Measurements from ENCODE around the gene BAHCC1.

DNA sequence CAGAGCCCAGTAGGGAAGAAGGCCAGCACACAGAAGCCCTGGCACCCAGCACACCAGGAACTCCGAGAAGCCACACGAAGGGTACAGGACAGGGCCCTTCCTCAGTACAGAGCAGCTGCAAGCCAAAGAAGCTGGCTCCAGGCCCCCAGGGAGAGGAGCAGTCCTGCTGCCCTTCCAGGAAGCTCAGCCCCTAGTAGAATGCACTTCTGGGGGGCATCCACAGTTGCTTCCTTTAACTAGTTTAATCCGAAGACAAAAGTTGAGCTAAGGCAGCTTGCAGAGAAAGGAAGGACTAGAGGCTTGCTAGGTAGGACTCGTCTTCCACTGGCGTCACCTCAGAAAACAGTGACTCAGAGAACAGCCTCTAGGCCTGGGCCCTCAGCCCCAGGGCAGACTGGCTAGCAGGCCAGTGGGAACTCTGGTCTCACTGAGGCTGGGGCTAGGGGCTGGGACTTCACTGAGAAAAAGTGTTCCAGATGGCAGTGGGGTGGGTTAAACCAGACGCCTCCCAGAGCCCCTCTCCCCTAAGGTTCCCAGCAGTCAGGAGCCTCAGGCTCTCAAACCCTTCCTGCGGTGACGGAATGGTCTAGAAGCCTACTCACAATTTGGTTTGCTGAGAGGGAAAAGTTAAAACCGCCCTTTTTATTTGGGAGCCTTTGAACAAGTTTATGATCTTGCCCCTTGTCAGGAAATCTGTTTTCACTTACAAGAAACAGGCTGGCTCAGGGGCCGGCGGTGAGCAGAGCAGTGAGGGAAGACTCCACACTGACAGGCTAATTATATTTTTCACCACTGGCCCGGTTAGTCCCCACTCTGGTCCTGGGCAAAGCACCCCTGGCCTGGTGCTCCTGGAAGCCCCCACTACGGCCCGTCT lies 75.9 kb downstream of the BAHCC1 start:
- no peak for TF ChIP-seq MXI1 (IDR thresholded peaks at IDR 0.05; ENCODE audit: borderline replicate concordance, low read depth, low read length)
- TF ChIP-seq FOS (IDR thresholded peaks at IDR 0.05; ENCODE audit: low read depth, low read length), result no peak
- TF ChIP-seq POLR2A (IDR thresholded peaks at IDR 0.05; ENCODE audit: low read depth, low read length), result no peak
- TF ChIP-seq, protein P1, sequence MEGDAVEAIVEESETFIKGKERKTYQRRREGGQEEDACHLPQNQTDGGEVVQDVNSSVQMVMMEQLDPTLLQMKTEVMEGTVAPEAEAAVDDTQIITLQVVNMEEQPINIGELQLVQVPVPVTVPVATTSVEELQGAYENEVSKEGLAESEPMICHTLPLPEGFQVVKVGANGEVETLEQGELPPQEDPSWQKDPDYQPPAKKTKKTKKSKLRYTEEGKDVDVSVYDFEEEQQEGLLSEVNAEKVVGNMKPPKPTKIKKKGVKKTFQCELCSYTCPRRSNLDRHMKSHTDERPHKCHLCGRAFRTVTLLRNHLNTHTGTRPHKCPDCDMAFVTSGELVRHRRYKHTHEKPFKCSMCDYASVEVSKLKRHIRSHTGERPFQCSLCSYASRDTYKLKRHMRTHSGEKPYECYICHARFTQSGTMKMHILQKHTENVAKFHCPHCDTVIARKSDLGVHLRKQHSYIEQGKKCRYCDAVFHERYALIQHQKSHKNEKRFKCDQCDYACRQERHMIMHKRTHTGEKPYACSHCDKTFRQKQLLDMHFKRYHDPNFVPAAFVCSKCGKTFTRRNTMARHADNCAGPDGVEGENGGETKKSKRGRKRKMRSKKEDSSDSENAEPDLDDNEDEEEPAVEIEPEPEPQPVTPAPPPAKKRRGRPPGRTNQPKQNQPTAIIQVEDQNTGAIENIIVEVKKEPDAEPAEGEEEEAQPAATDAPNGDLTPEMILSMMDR (conservative IDR thresholded peaks at IDR 0.05; ENCODE audit: low read depth, low read length), result no peak
- no peak for TF ChIP-seq RAD21 (IDR thresholded peaks at IDR 0.05; ENCODE audit: low read length)
- TF ChIP-seq BHLHE40 (IDR thresholded peaks at IDR 0.05; ENCODE audit: low read depth, low read length), result no peak
